Hepatocyte (in vitro differentiated cells): ENCODE results near the gene MREG. TPM values are rescaled to one million over a fixed set of nuclear protein-coding genes. Genes with fewer than 3 reads are reported as not detected.
A peak's percentile ranks its signal among the peaks of the same experiment; 100 is the strongest.

Source experiments
- DNase-seq: peaks from one replicate; pipeline ENCODE4 v3.0.0-alpha.2; 2016; ENCODE audit warnings: low spot score
- H2AFZ ChIP-seq: fragments of 200-600 bp; sonication (generic); 2 replicates; pipeline ENCODE4 v1.6.0; 2016; ENCODE audit warnings: antibody characterized with exemption, mild to moderate bottlenecking
- H3K27ac ChIP-seq: fragments of 200-600 bp; sonication (generic); 2 replicates; pipeline ENCODE4 v1.5.1; 2016; ENCODE audit warnings: mild to moderate bottlenecking
- H3K27me3 ChIP-seq: fragments of 200-600 bp; sonication (generic); 2 replicates; pipeline ENCODE4 v1.6.1; 2016
- H3K36me3 ChIP-seq: fragments of 200-600 bp; sonication (generic); replicated peaks from 2 replicates; pipeline ENCODE4 v1.5.1; 2016; ENCODE audit warnings: low read depth; ENCODE audit not compliant: insufficient read depth
- H3K4me1 ChIP-seq: fragments of 200-600 bp; sonication (generic); 2 replicates; pipeline ENCODE4 v1.5.1; 2016; ENCODE audit warnings: mild to moderate bottlenecking, moderate library complexity; ENCODE audit not compliant: insufficient read depth
- H3K4me2 ChIP-seq: fragments of 200-600 bp; sonication (generic); 2 replicates; pipeline ENCODE4 v1.6.0; 2016
- H3K4me3 ChIP-seq: fragments of 200-600 bp; sonication (generic); 2 replicates; pipeline ENCODE4 v1.5.1; 2016; ENCODE audit warnings: mild to moderate bottlenecking
- H3K79me2 ChIP-seq: fragments of 200-600 bp; sonication (generic); 2 replicates; pipeline ENCODE4 v1.6.0; 2017; ENCODE audit warnings: mild to moderate bottlenecking
- H3K9me2 ChIP-seq: fragments of 200-600 bp; sonication (generic); replicated peaks from 2 replicates; pipeline ENCODE4 v1.6.0; 2017; ENCODE audit warnings: mild to moderate bottlenecking; ENCODE audit not compliant: insufficient read depth
- H3K9me3 ChIP-seq: fragments of 200-600 bp; sonication (generic); 2 replicates; pipeline ENCODE4 v1.5.1; 2016; ENCODE audit warnings: low read depth, mild to moderate bottlenecking
- H4K20me1 ChIP-seq: fragments of 200-600 bp; sonication (generic); 2 replicates; pipeline ENCODE4 v1.6.0; 2016; ENCODE audit warnings: mild to moderate bottlenecking; ENCODE audit not compliant: insufficient read depth, poor library complexity, severe bottlenecking
- EZH2 ChIP-seq: fragments of 200-600 bp; sonication (generic); IDR thresholded peaks from 2 replicates; pipeline ENCODE4 v1.6.1; 2016; ENCODE audit warnings: antibody characterized with exemption, mild to moderate bottlenecking, borderline replicate concordance
- EZH2phosphoT487 ChIP-seq: fragments of 200-600 bp; sonication (generic); IDR thresholded peaks from one replicate; pipeline ENCODE4 v1.6.1; 2018; ENCODE audit warnings: antibody characterized with exemption, mild to moderate bottlenecking, low read depth, moderate library complexity; ENCODE audit not compliant: unreplicated experiment, severe bottlenecking
- WGBS: methylation state at CpG from one replicate; pipeline ENCODE4 v1.1.6; 2016; ENCODE audit warnings: low lambda C conversion rate; ENCODE audit errors: missing lambda C conversion rate; 5-methylcytosine and 5-hydroxymethylcytosine counted together
- polyA plus RNA-seq: library from polyadenylated mRNA; unstranded; fragments of >200 nt; fragmentation: Nextera tagmentation; extraction: Ambion mirVana; gene quantifications from 2 replicates; pipeline ENCODE4 v1.2.1, GENCODE V29; 2016
- total RNA-seq: library from RNA; depleted of rRNA; stranded (reverse); fragments of >200 nt; gene quantifications from 2 replicates; pipeline ENCODE4 v1.2.3, GENCODE V29; 2014
- TF ChIP-seq, protein P1 (sequence below): fragments of 200-600 bp; sonication (generic); IDR thresholded peaks from 2 replicates; pipeline ENCODE4 v1.5.1; 2016; ENCODE audit warnings: antibody characterized with exemption, mild to moderate bottlenecking; ENCODE audit not compliant: poor library complexity

MREG gene
- total and polyA plus RNA-seq, 2 experiments from 2014 or later: 5.6 to 12.9 TPM

DNA sequence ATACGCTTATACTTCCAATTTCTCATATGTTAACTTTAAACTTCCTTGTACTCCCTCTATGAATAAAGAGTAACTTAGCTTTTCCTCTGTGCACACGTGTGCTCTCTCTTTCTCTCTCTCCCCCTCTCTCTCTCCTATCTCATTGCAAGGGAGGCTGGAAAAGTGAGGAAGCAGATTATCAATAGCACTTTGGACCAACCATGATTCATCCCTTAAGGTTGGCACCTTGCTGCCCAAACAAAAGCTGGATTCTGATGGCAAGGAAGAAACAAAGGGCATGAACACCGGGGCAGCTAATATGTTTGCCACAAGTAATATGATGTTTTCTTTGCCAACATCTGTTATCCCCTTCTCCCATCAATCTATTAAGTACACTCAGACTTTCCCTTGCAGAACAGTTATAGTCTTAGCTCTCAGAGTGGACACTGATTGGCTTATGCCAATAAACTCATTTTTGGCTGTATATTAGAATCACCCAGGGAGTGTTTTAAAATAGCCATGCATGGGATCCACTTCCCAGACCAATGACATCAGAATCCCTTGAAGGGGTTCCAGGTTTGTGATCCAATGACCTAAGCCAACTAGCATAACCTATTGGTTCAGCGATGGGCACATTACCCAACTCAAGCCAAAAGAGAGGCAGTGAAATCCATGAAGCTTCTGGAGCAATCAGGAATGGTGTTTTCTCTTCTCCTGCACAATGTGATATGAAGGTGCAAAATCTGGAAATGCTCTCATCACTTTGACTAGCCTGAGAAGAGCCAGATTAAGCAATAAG is 60.3 kb downstream of the MREG start:
- TF ChIP-seq EZH2 (no peak), EZH2phosphoT487 (no peak)
- TF ChIP-seq, protein P1, sequence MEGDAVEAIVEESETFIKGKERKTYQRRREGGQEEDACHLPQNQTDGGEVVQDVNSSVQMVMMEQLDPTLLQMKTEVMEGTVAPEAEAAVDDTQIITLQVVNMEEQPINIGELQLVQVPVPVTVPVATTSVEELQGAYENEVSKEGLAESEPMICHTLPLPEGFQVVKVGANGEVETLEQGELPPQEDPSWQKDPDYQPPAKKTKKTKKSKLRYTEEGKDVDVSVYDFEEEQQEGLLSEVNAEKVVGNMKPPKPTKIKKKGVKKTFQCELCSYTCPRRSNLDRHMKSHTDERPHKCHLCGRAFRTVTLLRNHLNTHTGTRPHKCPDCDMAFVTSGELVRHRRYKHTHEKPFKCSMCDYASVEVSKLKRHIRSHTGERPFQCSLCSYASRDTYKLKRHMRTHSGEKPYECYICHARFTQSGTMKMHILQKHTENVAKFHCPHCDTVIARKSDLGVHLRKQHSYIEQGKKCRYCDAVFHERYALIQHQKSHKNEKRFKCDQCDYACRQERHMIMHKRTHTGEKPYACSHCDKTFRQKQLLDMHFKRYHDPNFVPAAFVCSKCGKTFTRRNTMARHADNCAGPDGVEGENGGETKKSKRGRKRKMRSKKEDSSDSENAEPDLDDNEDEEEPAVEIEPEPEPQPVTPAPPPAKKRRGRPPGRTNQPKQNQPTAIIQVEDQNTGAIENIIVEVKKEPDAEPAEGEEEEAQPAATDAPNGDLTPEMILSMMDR: no peak
- H3K4me3 ChIP-seq: no peak overlapping the region
- H3K27ac ChIP-seq: no peak overlapping the region
- no peak overlapping the region for H3K4me2 ChIP-seq
- H2AFZ ChIP-seq: no peak overlapping the region
- 89% methylated on average over 4 of the region's 4 CpGs for WGBS
- no peaks in the 10 kb centered on the region for H4K20me1 ChIP-seq
- H3K9me3 ChIP-seq: no peaks in the 10 kb centered on the region
- no peak for DNase-seq
- no peaks in the 10 kb centered on the region for H3K79me2 ChIP-seq
- no peaks in the 10 kb centered on the region for H3K4me1 ChIP-seq
- no peaks in the 10 kb centered on the region for H3K9me2 ChIP-seq
- H3K27me3 ChIP-seq: no peaks in the 10 kb centered on the region
- H3K36me3 ChIP-seq: no peaks in the 10 kb centered on the region

GRCh38 chr2:215951558-215951957 is 61.8 kb downstream of the MREG start:
- no peaks in the 10 kb centered on the region for H3K4me1 ChIP-seq
- H3K27me3 ChIP-seq: no peaks in the 10 kb centered on the region
- no peaks in the 10 kb centered on the region for H3K9me3 ChIP-seq
- DNase-seq: no peak
- H3K36me3 ChIP-seq: no peaks in the 10 kb centered on the region
- H3K4me3 ChIP-seq: no peak overlapping the region
- H4K20me1 ChIP-seq: no peaks in the 10 kb centered on the region
- 42% methylated on average over 3 of the region's 3 CpGs for WGBS
- H3K79me2 ChIP-seq: no peaks in the 10 kb centered on the region
- no peak overlapping the region for H2AFZ ChIP-seq
- no peaks in the 10 kb centered on the region for H3K9me2 ChIP-seq
- H3K27ac ChIP-seq: no peak overlapping the region
- H3K4me2 ChIP-seq: no peak overlapping the region
- TF ChIP-seq, protein P1: no peak
- TF ChIP-seq EZH2phosphoT487: no peak
- no peak for TF ChIP-seq EZH2

- H3K4me2 ChIP-seq: no peak overlapping the region
- no peaks in the 10 kb centered on the region for H3K9me2 ChIP-seq
- H2AFZ ChIP-seq: no peak overlapping the region
- H3K9me3 ChIP-seq: no peaks in the 10 kb centered on the region
- H3K27me3 ChIP-seq: no peaks in the 10 kb centered on the region
- H3K79me2 ChIP-seq: no peaks in the 10 kb centered on the region
- no peak overlapping the region for H3K4me3 ChIP-seq
- 59% methylated on average over 3 of the region's 3 CpGs for WGBS
- no peaks in the 10 kb centered on the region for H3K4me1 ChIP-seq
- no peaks in the 10 kb centered on the region for H3K36me3 ChIP-seq
- TF ChIP-seq, protein P1: peak; percentile 53
- no peak for TF ChIP-seq EZH2phosphoT487
- H3K27ac ChIP-seq: no peak overlapping the region
- DNase-seq: peak; percentile 49
- no peaks in the 10 kb centered on the region for H4K20me1 ChIP-seq
Measured at GRCh38 chr2:215949991-215950404, 63.4 kb downstream of the MREG start.
